KMS-11 (cell line): Measurements from ENCODE around the gene GOLGA6B.
"Not testable (repeated sequence)": the region's sequence is repeated elsewhere in the genome, so short reads cannot be mapped to it uniquely, and the experiment has no call there.

Source experiments
- H2AFZ ChIP-seq: fragments of 200-600 bp; sonication (generic); 2 replicates; pipeline ENCODE4 v1.6.1; 2016; ENCODE audit warnings: antibody characterized with exemption, mixed run types, low read depth
- H3K27ac ChIP-seq: fragments of 200-600 bp; sonication (generic); 2 replicates; pipeline ENCODE4 v1.6.1; 2016; ENCODE audit warnings: mild to moderate bottlenecking, mixed run types
- H3K27me3 ChIP-seq: fragments of 200-600 bp; sonication (generic); 2 replicates; pipeline ENCODE4 v1.6.1; 2017; ENCODE audit warnings: mild to moderate bottlenecking, low read depth, mixed run types, moderate library complexity; ENCODE audit not compliant: insufficient read depth
- H3K36me3 ChIP-seq: fragments of 200-600 bp; sonication (generic); 2 replicates; pipeline ENCODE4 v1.6.1; 2017; ENCODE audit warnings: mild to moderate bottlenecking, mixed run types; ENCODE audit not compliant: insufficient read depth
- H3K4me1 ChIP-seq: fragments of 200-600 bp; sonication (generic); 2 replicates; pipeline ENCODE4 v1.6.1; 2016; ENCODE audit warnings: mild to moderate bottlenecking, low read depth, mixed run types; ENCODE audit not compliant: poor library complexity, severe bottlenecking
- H3K4me2 ChIP-seq: fragments of 200-600 bp; sonication (generic); 2 replicates; pipeline ENCODE4 v1.7.0; 2016; ENCODE audit warnings: mild to moderate bottlenecking, mixed run types
- H3K4me3 ChIP-seq: fragments of 200-600 bp; sonication (generic); IDR thresholded peaks from 2 replicates; pipeline ENCODE4 v1.6.1; 2017; ENCODE audit warnings: low read depth, low read length, mixed read lengths; ENCODE audit not compliant: insufficient read depth
- H3K79me2 ChIP-seq: fragments of 200-600 bp; sonication (generic); 2 replicates; pipeline ENCODE4 v1.6.1; 2016; ENCODE audit warnings: low read depth, mixed run types; ENCODE audit not compliant: insufficient read depth
- H3K9ac ChIP-seq: fragments of 200-600 bp; sonication (generic); 2 replicates; pipeline ENCODE4 v1.6.1; 2016; ENCODE audit warnings: mild to moderate bottlenecking, mixed run types
- H4K20me1 ChIP-seq: fragments of 200-600 bp; sonication (generic); 2 replicates; pipeline ENCODE4 v1.6.1; 2016; ENCODE audit warnings: mild to moderate bottlenecking, mixed run types; ENCODE audit not compliant: insufficient read depth
- CTCF ChIP-seq: fragments of 200-600 bp; sonication (generic); conservative IDR thresholded peaks from 2 replicates; pipeline ENCODE4 v1.6.1; 2017; ENCODE audit warnings: low read depth, mild to moderate bottlenecking, antibody characterized with exemption, low read length, moderate library complexity, mixed read lengths

GOLGA6B gene

DNA sequence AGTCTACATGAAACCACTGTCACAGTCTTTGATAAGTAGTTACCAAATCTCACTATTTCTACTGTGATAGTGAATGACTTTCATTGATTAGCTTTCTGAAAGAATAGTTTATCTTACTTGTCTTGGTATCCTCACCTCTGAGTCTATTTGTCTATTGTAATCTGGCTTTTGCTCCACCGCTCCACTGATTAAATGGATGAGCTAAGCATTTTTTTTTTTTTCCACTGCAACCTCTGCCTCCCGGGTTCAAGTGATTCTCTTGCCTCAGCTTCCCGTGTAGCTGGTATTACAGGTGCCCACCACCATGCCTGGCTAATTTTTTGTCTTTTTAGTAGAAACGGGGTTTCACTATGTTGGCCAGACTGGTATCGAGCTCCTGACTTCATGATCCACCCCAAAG is 44.4 kb downstream of the GOLGA6B start:
- TF ChIP-seq CTCF: no peak
- Histone ChIP-seq H3K4me2 (no peak overlapping the region), H3K9ac (no peak overlapping the region), H4K20me1 (no peaks in the 10 kb centered on the region), H3K27me3 (no peaks in the 10 kb centered on the region), H3K27ac (no peak overlapping the region), H3K36me3 (no peaks in the 10 kb centered on the region), H3K4me1 (no peaks in the 10 kb centered on the region), H3K4me3 (no peak overlapping the region), H3K79me2 (no peaks in the 10 kb centered on the region), H2AFZ (no peak overlapping the region)

DNA sequence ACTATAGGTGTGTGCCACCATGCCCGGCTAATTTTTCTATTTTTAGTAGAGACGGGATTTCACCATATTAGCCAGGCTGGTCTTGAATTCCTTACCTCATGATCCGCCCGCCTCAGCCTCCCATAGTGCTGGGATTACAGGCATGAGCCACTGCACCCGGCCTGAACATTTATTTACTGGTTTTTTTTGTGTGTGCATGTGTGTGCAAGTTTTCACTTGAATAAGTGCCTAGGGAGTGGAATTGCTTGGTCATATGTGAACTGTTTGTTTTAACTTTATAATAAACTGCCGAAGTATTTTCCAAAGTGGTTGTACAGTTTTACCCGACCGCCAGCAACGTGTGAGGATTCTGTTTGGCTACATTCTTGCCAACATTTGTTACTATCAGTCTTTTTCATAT is 45.6 kb downstream of the GOLGA6B start:
- Histone ChIP-seq H3K79me2 (no peaks in the 10 kb centered on the region), H2AFZ (no peak overlapping the region), H3K4me1 (no peaks in the 10 kb centered on the region), H3K4me3 (no peak overlapping the region), H4K20me1 (no peaks in the 10 kb centered on the region), H3K27ac (no peak overlapping the region), H3K9ac (no peak overlapping the region), H3K36me3 (no peaks in the 10 kb centered on the region), H3K4me2 (no peak overlapping the region), H3K27me3 (no peaks in the 10 kb centered on the region)
- TF ChIP-seq CTCF: no peak

- Histone ChIP-seq H4K20me1 (no peaks in the 10 kb centered on the region), H3K4me2 (no peak overlapping the region)
Observed at GRCh38 chr15:72706266-72706665, 51.8 kb downstream of the GOLGA6B start.

DNA sequence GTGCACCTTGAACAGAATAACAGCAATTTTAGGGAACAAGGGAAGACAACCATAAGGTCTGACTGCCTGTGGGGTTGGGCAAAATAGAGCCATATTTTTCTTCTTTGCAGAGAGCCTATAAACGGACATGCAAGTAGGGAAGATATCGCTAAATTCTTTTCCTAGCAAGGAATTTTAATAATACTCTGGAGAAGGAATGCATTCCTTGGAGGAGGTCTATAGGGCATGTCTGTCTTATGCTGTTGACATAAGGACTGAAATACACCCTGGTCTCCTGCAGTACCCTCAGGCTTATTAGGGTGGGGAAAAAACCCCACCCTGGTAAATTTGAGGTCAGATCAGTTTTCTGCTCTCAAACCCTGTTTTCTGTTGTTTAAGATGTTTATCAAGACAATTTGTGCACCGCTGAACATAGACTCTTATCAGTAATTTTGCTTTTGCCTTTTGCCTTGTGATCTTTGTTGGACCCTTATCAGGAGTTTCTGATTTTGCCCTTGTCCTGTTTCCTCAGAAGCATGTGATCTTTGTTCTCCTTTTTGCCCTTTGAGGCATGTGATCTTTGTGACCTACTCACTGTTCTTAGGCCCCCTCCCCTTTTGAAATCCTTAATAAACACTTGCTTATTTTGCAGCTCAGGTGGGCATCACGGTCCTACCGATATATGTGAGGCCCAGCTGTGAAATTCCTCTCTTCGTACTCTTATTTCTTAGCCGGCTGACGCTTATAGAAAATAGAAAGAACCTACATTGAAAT is 54.2 kb downstream of the GOLGA6B start:
- H3K79me2 ChIP-seq, H3K36me3 ChIP-seq, H3K9ac ChIP-seq, H3K4me3 ChIP-seq, H3K27ac ChIP-seq, H2AFZ ChIP-seq, H3K4me1 ChIP-seq, H4K20me1 ChIP-seq, H3K4me2 ChIP-seq, H3K27me3 ChIP-seq: not testable (repeated sequence)

More at GRCh38 chr15:72706266-72706665, 51.8 kb downstream of the GOLGA6B start:
- H3K36me3 ChIP-seq: no peaks in the 10 kb centered on the region
- H3K27me3 ChIP-seq: no peaks in the 10 kb centered on the region
- H3K9ac ChIP-seq: no peak overlapping the region
- no peak overlapping the region for H3K4me3 ChIP-seq
- no peaks in the 10 kb centered on the region for H3K79me2 ChIP-seq
- H3K4me1 ChIP-seq: no peaks in the 10 kb centered on the region
- no peak overlapping the region for H3K27ac ChIP-seq
- no peak overlapping the region for H2AFZ ChIP-seq
- TF ChIP-seq CTCF: no peak
